Gastrocnemius medialis (tissue), 4 donors: Measurements from ENCODE around the gene EMC7. TPM values are rescaled to one million over a fixed set of nuclear protein-coding genes. Genes with fewer than 3 reads are reported as not detected.
A peak's percentile ranks its signal among the peaks of the same experiment; 100 is the strongest.

Experiments
- ATAC-seq, 2 donors: fragments of 150-250 bp; one replicate each; pipeline ENCODE4 v1.9.1; 2016
- DNase-seq, 2 donors: peaks; one replicate each; pipeline ENCODE4 v3.0.0-alpha.2; 2019
- H3K27ac ChIP-seq, 4 donors: fragments of 200-600 bp; sonication (generic); 1 replicate in 1 of 4; 2 replicates in 3 of 4; pipeline ENCODE4 v1.5.1; 2016 to 2018; ENCODE audit warnings: mild to moderate bottlenecking in 2 of 4, moderate library complexity in 1 of 4
- H3K27me3 ChIP-seq, 3 donors: fragments of 200-600 bp; sonication (generic) in 2 of 3; 1 replicate in 1 of 3; 2 replicates in 2 of 3; pipeline versions ENCODE4 v1.5.1 to v1.6.0; 2016 to 2019; ENCODE audit warnings: mild to moderate bottlenecking in 1 of 3, moderate library complexity in 1 of 3
- H3K36me3 ChIP-seq, 2 donors: fragments of 200-600 bp; sonication (generic) in 1 of 2; one replicate each; pipeline ENCODE4 v1.5.1; 2017 to 2018
- H3K4me1 ChIP-seq, 2 donors: fragments of 200-600 bp; sonication (generic) in 1 of 2; one replicate each; pipeline ENCODE4 v1.5.1; 2016 to 2017; ENCODE audit warnings: mild to moderate bottlenecking in 2 of 2
- H3K4me3 ChIP-seq, 4 donors: fragments of 200-600 bp; sonication (generic) in 3 of 4; 1 replicate in 1 of 4; 2 replicates in 3 of 4; pipeline ENCODE4 v1.5.1; 2016 to 2019; ENCODE audit warnings: mild to moderate bottlenecking in 2 of 4
- H3K9me3 ChIP-seq, 3 donors: fragments of 200-600 bp; sonication (generic) in 2 of 3; 1 replicate in 1 of 3; 2 replicates in 2 of 3; pipeline ENCODE4 v1.5.1; 2016 to 2019
- POLR2A ChIP-seq, 2 donors: fragments of 450-650 bp; IDR thresholded peaks; one replicate each; pipeline ENCODE4 v1.6.1; 2017; ENCODE audit warnings: antibody characterized with exemption in 2 of 2, mild to moderate bottlenecking in 2 of 2, moderate library complexity in 2 of 2
- in situ Hi-C, 4 donors: fragments of 200-750 bp; cut with MboI; loops; one replicate each; pipeline versions ENCODE4 v1.15.0 to v1.8.0; 2017; ENCODE audit warnings: low sequenced_read_pairs in 4 of 4
- intact Hi-C: fragments of 100-400 bp; cut with DNase I; formaldehyde crosslinking; loops from one replicate; pipeline ENCODE4 v1.15.1; 2023; ENCODE audit warnings: low total_unique reads
- total RNA-seq, 4 donors: library from RNA; depleted of rRNA; stranded (reverse); fragments of >200 nt; gene quantifications; one replicate each; pipeline versions ENCODE4 v1.1.0 to v1.2.3, GENCODE V29; 2016
- TF ChIP-seq, protein P1 (sequence below), 5 experiments: fragments of 450-650 bp in 3 of 5; fragments of 200-600 bp in 2 of 5; sonication (generic) in 2 of 5; IDR thresholded peaks in 4 of 5; conservative IDR thresholded peaks in 1 of 5; 1 replicate in 4 of 5; 2 replicates in 1 of 5; pipeline ENCODE4 v1.5.1; 2016 to 2019; ENCODE audit warnings: antibody characterized with exemption in 5 of 5, mild to moderate bottlenecking in 3 of 5, moderate library complexity in 3 of 5

EMC7 gene
- total RNA-seq, 4 donors from 2014 or later = 36.6 to 66.8 (median 48.3) TPM

DNA sequence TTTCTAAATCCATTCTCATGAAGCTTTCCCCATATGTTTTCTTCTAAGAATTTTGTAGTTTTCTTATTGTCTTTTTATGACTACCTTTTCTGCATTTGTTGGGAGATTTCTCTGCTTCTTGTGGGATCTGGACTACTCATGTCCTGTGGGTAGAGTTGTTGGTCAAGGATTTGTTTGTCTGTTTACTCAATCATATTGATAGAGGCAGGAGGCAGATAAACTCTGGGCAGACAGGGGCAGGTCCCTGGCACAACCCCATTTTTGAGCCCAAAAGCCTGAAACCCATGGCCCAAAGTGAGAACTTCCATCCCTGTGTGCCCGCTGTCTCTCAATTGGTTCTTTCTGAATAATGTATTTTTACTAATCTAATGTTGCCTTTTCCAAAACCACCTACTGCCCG lies 12.6 kb upstream of the EMC7 start:
- ATAC-seq (no peak), DNase-seq (no peak)
- H3K36me3 ChIP-seq = no peaks in the 10 kb centered on the region
- H3K4me1 ChIP-seq = no peaks in the 10 kb centered on the region
- in situ Hi-C loops (no loop called here), intact Hi-C loops (no loop called here)
- H3K4me3 ChIP-seq = no peak overlapping the region
- H3K9me3 ChIP-seq = no peaks in the 10 kb centered on the region
- H3K27me3 ChIP-seq = peaks cover 0 to 5% (median under 1%) of the 10 kb centered on the region in 3 donors
- TF ChIP-seq POLR2A (IDR thresholded peaks at IDR 0.05) = no peak
- TF ChIP-seq, protein P1, sequence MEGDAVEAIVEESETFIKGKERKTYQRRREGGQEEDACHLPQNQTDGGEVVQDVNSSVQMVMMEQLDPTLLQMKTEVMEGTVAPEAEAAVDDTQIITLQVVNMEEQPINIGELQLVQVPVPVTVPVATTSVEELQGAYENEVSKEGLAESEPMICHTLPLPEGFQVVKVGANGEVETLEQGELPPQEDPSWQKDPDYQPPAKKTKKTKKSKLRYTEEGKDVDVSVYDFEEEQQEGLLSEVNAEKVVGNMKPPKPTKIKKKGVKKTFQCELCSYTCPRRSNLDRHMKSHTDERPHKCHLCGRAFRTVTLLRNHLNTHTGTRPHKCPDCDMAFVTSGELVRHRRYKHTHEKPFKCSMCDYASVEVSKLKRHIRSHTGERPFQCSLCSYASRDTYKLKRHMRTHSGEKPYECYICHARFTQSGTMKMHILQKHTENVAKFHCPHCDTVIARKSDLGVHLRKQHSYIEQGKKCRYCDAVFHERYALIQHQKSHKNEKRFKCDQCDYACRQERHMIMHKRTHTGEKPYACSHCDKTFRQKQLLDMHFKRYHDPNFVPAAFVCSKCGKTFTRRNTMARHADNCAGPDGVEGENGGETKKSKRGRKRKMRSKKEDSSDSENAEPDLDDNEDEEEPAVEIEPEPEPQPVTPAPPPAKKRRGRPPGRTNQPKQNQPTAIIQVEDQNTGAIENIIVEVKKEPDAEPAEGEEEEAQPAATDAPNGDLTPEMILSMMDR (IDR thresholded peaks at IDR 0.05 in 4 of 5, conservative IDR thresholded peaks at IDR 0.05 in 1 of 5) = no peak
- no peak overlapping the region for H3K27ac ChIP-seq

DNA sequence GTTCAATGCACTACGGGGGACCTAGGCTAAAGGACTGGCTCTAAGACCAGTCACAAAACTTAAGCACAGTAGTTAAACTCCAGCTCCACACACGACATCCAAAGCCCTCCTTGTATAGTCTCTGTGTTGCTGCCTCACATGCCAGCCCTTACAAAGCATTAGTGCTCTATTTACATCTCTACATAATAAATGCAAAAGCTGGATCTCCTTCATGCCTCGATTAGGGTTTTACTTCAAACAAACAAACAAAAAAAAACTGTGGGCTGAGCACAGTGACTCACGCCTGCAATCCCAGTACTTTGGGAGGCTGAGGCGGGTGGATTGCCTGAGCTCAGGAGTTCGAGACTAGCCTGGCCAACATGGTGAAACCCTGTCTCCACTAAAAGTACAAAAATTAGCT lies 9.8 kb upstream of the EMC7 start:
- H3K27ac ChIP-seq = no peak overlapping the region
- in situ Hi-C loops = no loop called here
- TF ChIP-seq POLR2A (IDR thresholded peaks at IDR 0.05) = no peak
- TF ChIP-seq, protein P1 (IDR thresholded peaks at IDR 0.05 in 4 of 5, conservative IDR thresholded peaks at IDR 0.05 in 1 of 5) = no peak
- no peaks in the 10 kb centered on the region for H3K9me3 ChIP-seq
- H3K4me1 ChIP-seq = no peaks in the 10 kb centered on the region
- DNase-seq (no peak), ATAC-seq (no peak)
- no peaks in the 10 kb centered on the region for H3K36me3 ChIP-seq
- intact Hi-C loops = no loop called here
- H3K4me3 ChIP-seq = no peak overlapping the region
- H3K27me3 ChIP-seq = no peaks in the 10 kb centered on the region

DNA sequence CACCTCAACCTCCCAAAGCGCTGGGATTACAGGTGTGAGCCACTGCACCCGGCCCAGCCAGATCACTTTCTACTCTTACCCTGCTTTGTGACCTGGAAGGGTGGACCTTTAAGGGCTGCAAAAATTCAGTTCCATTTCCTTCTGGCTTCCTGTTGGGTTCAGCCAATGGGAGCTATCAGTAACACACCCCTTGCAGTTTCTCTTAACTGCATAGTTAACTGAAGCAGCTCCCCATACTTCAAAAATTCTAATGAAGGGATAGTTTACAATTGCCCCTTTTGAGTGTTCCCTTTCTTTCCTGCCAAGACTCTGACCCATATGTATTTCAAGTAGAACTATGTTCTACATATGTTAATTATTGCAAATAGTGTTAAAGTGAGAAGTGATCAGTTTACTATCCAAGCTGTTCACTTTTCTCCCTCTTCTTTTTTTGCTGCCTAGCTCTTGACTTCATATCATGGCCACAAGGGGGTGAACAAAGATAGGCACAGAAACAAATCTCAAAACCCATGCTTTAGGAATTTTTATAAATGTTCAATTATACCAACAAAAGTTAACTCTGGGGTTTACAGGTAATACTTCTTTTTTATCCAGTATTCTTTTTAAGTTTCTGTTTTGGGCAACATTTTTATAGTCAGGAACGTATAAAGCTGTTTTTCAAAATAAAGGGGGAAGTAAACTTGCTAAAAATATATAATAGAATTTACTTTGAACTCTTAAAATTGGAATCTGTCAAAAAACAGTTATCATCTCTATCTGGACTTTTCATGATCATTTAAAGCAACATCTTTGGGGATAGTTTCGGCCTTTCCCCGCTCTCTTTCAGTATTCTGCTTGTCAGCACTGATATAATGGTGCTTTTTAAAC lies 8.4 kb upstream of the EMC7 start:
- Histone ChIP-seq H3K27ac (no peak overlapping the region), H3K4me3 (no peak overlapping the region), H3K27me3 (no peaks in the 10 kb centered on the region), H3K9me3 (no peaks in the 10 kb centered on the region), H3K4me1 (no peaks in the 10 kb centered on the region), H3K36me3 (no peaks in the 10 kb centered on the region)
- intact Hi-C loops = loop anchor here (10.0 kb wide), 1 partner anchor 475 kb away; the partner anchor contains the start of gene GOLGA8B
- in situ Hi-C loops = loop anchor here in 2 of 4 donors (10.0 kb wide), 3 partner anchors 65 to 225 kb away; partner anchors contain the start of genes EMC4 (in 1 of the 2) and SLC12A6 (in 1 of the 2)
- no peak for TF ChIP-seq POLR2A (IDR thresholded peaks at IDR 0.05)
- TF ChIP-seq, protein P1 (IDR thresholded peaks at IDR 0.05 in 4 of 5, conservative IDR thresholded peaks at IDR 0.05 in 1 of 5) = peak in 1 of 5 experiments; percentile 14
- no peak for DNase-seq
- no peak for ATAC-seq

DNA sequence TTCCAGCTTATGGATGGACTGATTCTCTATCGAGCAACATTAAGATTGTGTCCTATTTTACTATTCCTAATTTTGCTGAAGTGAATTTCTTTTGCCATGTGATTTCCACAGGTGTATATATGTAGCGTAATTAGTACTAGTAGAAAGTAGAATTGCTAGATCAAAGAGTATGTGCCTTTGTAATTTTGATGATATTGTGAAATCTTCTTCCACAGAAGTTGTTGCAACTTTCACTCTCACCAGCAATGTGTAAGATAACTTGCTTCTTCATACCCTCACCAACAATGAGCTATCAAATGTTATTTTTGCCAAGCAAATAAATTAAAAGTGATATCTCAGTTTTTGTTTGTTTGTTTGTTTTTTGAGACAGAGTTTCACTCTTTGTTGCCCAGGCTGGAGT lies 5.7 kb upstream of the EMC7 start:
- peaks cover 7% of the 10 kb centered on the region in 2 donors for H3K4me1 ChIP-seq
- intact Hi-C loops = loop anchor here (10.0 kb wide), 1 partner anchor 477 kb away; the partner anchor contains the start of gene GOLGA8B

More for the DNA sequence above, 5.7 kb upstream of the EMC7 start:
- no peak overlapping the region for H3K27ac ChIP-seq
- ATAC-seq (no peak), DNase-seq (no peak)
- TF ChIP-seq POLR2A (IDR thresholded peaks at IDR 0.05) = no peak
- TF ChIP-seq, protein P1 (IDR thresholded peaks at IDR 0.05 in 4 of 5, conservative IDR thresholded peaks at IDR 0.05 in 1 of 5) = no peak
- in situ Hi-C loops = loop anchor here in 2 of 4 donors (10.0 kb wide), 3 partner anchors 63 to 227 kb away; partner anchors contain the start of genes EMC4 (in 1 of the 2) and SLC12A6 (in 1 of the 2)
- H3K4me3 ChIP-seq = no peak overlapping the region
- H3K36me3 ChIP-seq = no peaks in the 10 kb centered on the region
- no peaks in the 10 kb centered on the region for H3K9me3 ChIP-seq
- no peaks in the 10 kb centered on the region for H3K27me3 ChIP-seq
